NT2/D1 (cell line): ENCODE measurements around the gene FBLN2.
A peak's percentile ranks its signal among the peaks of the same experiment; 100 is the strongest.

Experiments used
- DNase-seq: peaks from one replicate; pipeline ENCODE4 v3.0.0-alpha.2; 2011; ENCODE audit warnings: low read depth, low spot score
- H3K27me3 ChIP-seq: 2 replicates; pipeline ENCODE4 v1.6.0; 2011; ENCODE audit warnings: mild to moderate bottlenecking; ENCODE audit not compliant: insufficient read length, insufficient read depth
- H3K36me3 ChIP-seq: 2 replicates; pipeline ENCODE4 v1.6.1; 2011; ENCODE audit warnings: mild to moderate bottlenecking, low read length, mixed read lengths; ENCODE audit not compliant: insufficient read depth, insufficient read length
- H3K4me1 ChIP-seq: 2 replicates; pipeline ENCODE4 v1.5.1; 2011; ENCODE audit not compliant: insufficient read depth, insufficient read length
- H3K4me3 ChIP-seq: 2 replicates; pipeline ENCODE4 v1.5.1; 2011; ENCODE audit warnings: low read depth; ENCODE audit not compliant: insufficient read length
- H3K9ac ChIP-seq: 2 replicates; pipeline ENCODE4 v1.6.0; 2011; ENCODE audit warnings: low read depth; ENCODE audit not compliant: insufficient read length
- H3K9me3 ChIP-seq: 2 replicates; pipeline ENCODE4 v1.5.1; 2011; ENCODE audit warnings: mild to moderate bottlenecking, low read length; ENCODE audit not compliant: insufficient read depth
- SUZ12 ChIP-seq: IDR thresholded peaks from 2 replicates; pipeline ENCODE4 v1.6.1; 2011; ENCODE audit not compliant: insufficient read length, insufficient read depth; ENCODE audit errors: extremely low read depth
- YY1 ChIP-seq: IDR thresholded peaks from 2 replicates; pipeline ENCODE4 v1.6.1; 2011; ENCODE audit not compliant: insufficient read length, insufficient read depth
- ZNF274 ChIP-seq: IDR thresholded peaks from 2 replicates; pipeline ENCODE4 v1.6.1; 2011; ENCODE audit warnings: mild to moderate bottlenecking, low read depth, low read length

Gene FBLN2

GRCh38 chr3:13642597-13642996 is 93.7 kb downstream of the FBLN2 start:
- no peak for DNase-seq
- H3K9me3 ChIP-seq = no peaks in the 10 kb centered on the region
- H3K27me3 ChIP-seq = peaks cover 5% of the 10 kb centered on the region
- no peak for TF ChIP-seq ZNF274
- no peak for TF ChIP-seq YY1
- no peak for TF ChIP-seq SUZ12
- H3K9ac ChIP-seq = no peak overlapping the region
- no peaks in the 10 kb centered on the region for H3K4me1 ChIP-seq
- H3K36me3 ChIP-seq = peaks cover 4% of the 10 kb centered on the region
- no peak overlapping the region for H3K4me3 ChIP-seq

GRCh38 chr3:13644341-13645117 is 95.6 kb downstream of the FBLN2 start:
- TF ChIP-seq YY1 (no peak), SUZ12 (no peak), ZNF274 (no peak)
- H3K36me3 ChIP-seq = no peaks in the 10 kb centered on the region
- H3K9ac ChIP-seq = no peak overlapping the region
- H3K4me1 ChIP-seq = no peaks in the 10 kb centered on the region
- peaks cover 5% of the 10 kb centered on the region for H3K27me3 ChIP-seq
- H3K9me3 ChIP-seq = no peaks in the 10 kb centered on the region
- H3K4me3 ChIP-seq = no peak overlapping the region
- DNase-seq = no peak

GRCh38 chr3:13645801-13646637 is 97.1 kb downstream of the FBLN2 start:
- Histone ChIP-seq H3K9ac (no peak overlapping the region), H3K27me3 (peaks cover 10% of the 10 kb centered on the region), H3K36me3 (no peaks in the 10 kb centered on the region), H3K4me1 (peaks cover 10% of the 10 kb centered on the region), H3K9me3 (no peaks in the 10 kb centered on the region), H3K4me3 (no peak overlapping the region)
- DNase-seq = no peak
- TF ChIP-seq SUZ12 (no peak), ZNF274 (no peak), YY1 (no peak)

- H3K27me3 ChIP-seq = peaks cover 23% of the 10 kb centered on the region
- H3K4me3 ChIP-seq = no peak overlapping the region
- no peak for TF ChIP-seq SUZ12
- DNase-seq = no peak
- peaks cover 16% of the 10 kb centered on the region for H3K4me1 ChIP-seq
- H3K9me3 ChIP-seq = no peaks in the 10 kb centered on the region
- H3K36me3 ChIP-seq = no peaks in the 10 kb centered on the region
- no peak overlapping the region for H3K9ac ChIP-seq
Observed at GRCh38 chr3:13647298-13648059, 98.6 kb downstream of the FBLN2 start.

- Histone ChIP-seq H3K4me1 (peaks cover 18% of the 10 kb centered on the region), H3K27me3 (peaks cover 26% of the 10 kb centered on the region), H3K36me3 (no peaks in the 10 kb centered on the region), H3K4me3 (no peak overlapping the region), H3K9me3 (no peaks in the 10 kb centered on the region), H3K9ac (peak overlapping the region; percentile 58)
- peak; percentile 92 for DNase-seq
- TF ChIP-seq ZNF274 = no peak
- no peak for TF ChIP-seq SUZ12
- TF ChIP-seq YY1 = no peak
Observed at GRCh38 chr3:13648060-13649001, 99.4 kb downstream of the FBLN2 start.

GRCh38 chr3:13650210-13651056 is 101.5 kb downstream of the FBLN2 start:
- H3K9ac ChIP-seq = no peak overlapping the region
- H3K27me3 ChIP-seq = peaks cover 44% of the 10 kb centered on the region
- DNase-seq = peak; percentile 74

More at GRCh38 chr3:13650210-13651056, 101.5 kb downstream of the FBLN2 start:
- H3K4me3 ChIP-seq = no peak overlapping the region
- TF ChIP-seq SUZ12 = no peak
- no peak for TF ChIP-seq ZNF274
- TF ChIP-seq YY1 = no peak
- H3K4me1 ChIP-seq = peaks cover 26% of the 10 kb centered on the region
- H3K9me3 ChIP-seq = no peaks in the 10 kb centered on the region
- H3K36me3 ChIP-seq = no peaks in the 10 kb centered on the region
